Kasumi-1 (cell line): Measurements from ENCODE around the gene SMYD1.

Experiments
- DNase-seq, 2 experiments: peaks; one replicate each; lab custom pipeline; 2025; lab: John Stamatoyannopoulos, UW

SMYD1 gene

DNA sequence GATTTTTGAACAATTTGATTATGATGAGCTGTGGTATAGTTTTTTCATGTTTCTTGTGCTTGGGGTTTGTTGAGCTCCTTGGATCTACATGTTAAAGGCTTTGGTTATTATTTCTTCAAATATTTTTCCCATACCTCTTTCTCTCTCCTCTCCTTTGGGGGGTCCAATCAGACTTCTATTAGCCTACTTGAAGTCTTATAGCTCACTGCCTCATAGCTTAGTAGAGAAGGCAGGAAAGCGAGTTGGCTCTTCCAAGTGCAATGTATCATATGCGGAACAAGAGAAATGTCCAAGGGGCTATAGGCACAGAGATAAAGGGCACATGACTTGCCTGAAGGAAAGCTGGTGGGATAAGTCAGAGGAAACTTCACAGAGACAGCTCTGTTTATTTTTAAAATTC, 74.3 kb downstream of the SMYD1 start:
- no peak for DNase-seq

DNA sequence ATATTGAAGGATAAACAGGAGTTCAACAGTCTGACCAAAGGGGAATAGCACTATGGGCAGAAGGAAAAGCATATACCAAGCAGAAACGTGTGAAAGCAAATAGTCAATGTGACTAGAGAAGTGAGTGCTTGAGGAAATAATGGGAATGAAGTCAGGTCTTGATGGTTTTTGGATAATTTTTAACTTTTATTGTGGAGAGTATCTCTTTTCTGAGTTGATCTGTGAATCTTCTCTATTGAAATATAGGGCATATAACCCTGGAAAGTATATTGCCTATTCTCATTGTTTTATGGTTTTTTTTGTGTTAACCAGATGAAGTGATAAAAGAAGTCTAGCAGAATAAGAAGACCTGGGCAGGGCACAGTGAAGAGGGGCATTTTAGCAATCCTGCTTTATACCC, 76.6 kb downstream of the SMYD1 start:
- no peak for DNase-seq

GRCh38 chr2:88144914-88145497, 77.4 kb downstream of the SMYD1 start:
- DNase-seq = no peak

DNA sequence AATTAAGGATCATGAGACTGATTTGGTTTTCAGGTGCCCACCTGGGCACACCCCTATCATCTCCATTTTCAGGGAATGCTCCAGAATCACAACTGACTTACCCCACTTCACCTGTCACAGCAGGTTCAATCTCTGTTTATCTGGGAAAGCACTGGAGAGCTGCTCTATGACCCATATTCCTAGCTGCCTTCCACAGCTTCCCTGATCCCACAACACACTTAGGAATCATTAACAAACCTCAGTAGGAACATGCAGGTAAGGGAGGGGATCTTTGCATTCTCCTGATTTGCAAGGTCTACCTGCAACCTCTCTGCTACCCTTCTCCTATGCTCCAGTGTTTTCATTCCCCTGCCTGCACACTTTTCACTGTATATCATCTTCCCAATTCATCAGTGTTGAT, 79.0 kb downstream of the SMYD1 start:
- DNase-seq = no peak

GRCh38 chr2:88147145-88147544, 79.5 kb downstream of the SMYD1 start:
- DNase-seq = no peak

- no peak for DNase-seq
Measured at GRCh38 chr2:88148929-88149438, 81.4 kb downstream of the SMYD1 start.

- no peak for DNase-seq
Measured at GRCh38 chr2:88159481-88159880, 91.9 kb downstream of the SMYD1 start.

- peak; percentile 66 to 80 for DNase-seq
Measured at GRCh38 chr2:88159955-88160415, 92.4 kb downstream of the SMYD1 start.

DNA sequence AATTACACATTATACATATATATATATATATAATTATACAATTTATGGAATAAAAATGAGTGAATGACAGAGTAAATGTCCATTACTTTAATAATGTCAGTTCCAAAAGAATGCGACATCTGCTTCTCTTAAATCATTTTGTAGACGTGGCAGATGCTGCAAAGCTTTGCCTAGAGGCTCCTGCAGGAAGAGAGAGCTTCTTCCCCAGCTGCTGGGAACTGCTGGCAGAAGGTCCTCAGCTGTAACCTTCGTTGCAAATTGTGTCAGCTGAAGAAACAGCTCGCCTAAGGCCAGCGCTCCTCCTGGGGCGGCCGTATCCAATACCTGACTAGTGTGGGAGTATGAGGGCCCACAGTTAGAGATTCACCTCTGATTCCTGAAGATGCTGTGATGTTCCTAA, 92.9 kb downstream of the SMYD1 start:
- no peak for DNase-seq

GRCh38 chr2:88161446-88162244, 94.0 kb downstream of the SMYD1 start:
- no peak for DNase-seq
